IPS-NIHi11 (cell line): ENCODE results near the gene USP6.
"Not testable (repeated sequence)": the region's sequence is repeated elsewhere in the genome, so short reads cannot be mapped to it uniquely, and the experiment has no call there.

Experiments used
- DNase-seq: peaks from one replicate; pipeline ENCODE4 v3.0.0; 2012; ENCODE audit warnings: mixed read lengths, low spot score

USP6 gene

GRCh38 chr17:5194346-5194745 lies 78.5 kb downstream of the USP6 start:
- DNase-seq: no peak

DNA sequence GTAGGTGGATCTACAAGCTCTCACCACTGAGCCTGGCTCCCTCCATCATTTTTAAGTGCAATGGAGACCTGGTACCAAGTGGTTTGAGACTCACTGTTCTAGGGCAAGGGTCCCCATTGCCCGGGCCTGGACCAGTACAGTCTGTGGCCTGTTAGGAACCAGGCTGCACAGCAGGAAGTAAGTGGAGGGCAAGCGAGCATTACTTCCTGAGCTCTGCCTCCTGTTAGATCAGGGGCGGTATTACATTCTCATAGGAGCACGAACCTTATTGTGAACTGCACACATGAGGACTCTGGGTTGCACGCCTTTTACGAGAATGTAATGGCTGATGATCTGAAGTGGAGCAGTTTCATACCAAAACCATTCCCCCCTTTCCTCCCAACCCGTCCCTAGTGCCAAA lies 82.6 kb downstream of the USP6 start:
- no peak for DNase-seq

DNA sequence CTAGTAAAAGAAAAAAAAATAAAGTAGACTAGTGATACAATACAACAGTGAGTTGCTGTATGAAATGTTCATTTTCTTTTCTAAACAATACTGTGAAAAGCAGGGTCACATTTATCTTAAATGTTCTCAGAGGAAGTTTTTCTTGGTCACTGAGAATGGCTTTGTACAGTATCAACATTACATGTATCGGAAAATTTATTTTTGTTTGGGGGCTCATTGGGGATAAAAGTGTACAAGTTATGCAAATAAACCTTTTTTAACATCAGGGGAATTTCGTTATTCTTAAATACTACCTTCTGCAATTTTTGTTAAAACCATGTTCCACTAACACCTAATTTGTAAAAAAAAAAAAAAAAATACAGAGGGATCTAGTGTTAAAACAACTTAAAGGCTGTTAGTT lies 84.5 kb downstream of the USP6 start:
- no peak for DNase-seq

DNA sequence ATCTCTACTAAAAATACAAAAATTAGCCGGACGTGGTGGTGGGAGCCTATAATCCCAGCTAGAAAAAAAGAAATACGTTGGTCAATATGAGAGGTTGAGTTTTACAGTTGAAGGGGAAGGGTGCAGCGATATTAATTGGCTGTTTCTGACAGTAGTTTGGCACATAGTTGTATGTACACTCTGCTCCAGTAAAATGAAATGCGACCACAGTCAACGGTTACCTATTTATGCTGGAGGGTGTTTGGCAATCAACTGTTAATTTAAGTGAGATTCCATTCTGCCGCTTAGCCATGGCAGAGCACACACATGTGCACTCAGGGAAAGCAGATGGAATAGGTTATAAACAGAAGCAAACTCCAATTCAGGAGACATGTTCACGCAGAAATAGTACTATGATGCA lies 85.2 kb downstream of the USP6 start:
- DNase-seq: no peak

DNA sequence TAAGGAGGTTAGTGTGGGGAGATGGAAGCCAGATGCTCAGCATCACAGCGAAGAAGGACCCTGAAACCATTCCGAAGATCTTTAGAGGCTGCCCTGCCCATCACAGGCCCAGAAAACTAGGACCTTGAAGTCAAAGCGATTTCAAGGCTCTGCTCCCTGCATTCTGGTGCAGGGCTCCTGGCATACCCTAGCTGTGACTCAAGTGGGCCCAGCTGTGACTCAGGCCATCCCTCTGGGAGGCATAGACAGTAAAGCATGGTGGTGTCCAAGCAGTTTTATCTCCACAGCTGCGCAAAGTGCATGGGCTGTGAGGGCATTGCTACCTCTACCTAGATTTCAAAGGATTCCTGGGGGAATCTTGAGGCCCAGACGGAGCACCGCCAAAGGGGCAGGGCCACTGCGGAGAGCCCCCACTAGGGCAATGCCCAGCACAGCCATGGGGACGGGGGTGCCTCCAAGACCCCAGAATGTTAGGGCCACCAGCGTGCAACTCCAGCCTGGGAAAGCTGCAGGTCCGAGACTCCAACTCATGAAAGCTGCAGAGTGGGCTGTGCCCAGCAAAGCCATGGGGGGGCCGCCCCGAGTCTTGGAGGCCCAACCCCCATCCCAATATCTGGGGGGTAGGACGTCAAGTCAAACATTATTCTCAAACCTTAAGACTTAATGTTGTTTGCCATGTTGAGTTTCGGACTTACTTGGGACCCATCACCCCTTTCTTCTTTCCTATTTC lies 87.5 kb downstream of the USP6 start:
- DNase-seq: no peak

GRCh38 chr17:5203908-5204294 lies 88.1 kb downstream of the USP6 start:
- DNase-seq: no peak

GRCh38 chr17:5209396-5209795 lies 93.6 kb downstream of the USP6 start:
- no peak for DNase-seq

DNA sequence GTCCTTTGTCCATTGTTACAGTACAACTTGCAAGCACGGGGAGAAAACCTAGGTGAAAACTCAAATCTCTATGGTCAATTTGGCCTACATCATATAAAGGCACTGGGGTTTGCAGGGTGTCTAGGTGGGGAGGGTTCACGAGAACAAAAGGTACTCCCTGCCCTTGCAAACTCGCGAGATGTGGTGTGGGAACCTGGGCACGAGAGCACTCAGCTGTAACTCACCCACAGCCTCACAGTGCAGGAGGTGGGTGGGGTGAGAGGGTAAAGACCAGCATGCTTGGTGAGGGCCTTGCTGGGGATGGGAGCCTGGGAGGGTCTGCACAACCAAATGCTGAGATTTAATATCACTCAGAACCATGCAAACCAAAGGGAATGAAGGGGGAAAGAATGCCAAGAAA lies 94.3 kb downstream of the USP6 start:
- no peak for DNase-seq

DNA sequence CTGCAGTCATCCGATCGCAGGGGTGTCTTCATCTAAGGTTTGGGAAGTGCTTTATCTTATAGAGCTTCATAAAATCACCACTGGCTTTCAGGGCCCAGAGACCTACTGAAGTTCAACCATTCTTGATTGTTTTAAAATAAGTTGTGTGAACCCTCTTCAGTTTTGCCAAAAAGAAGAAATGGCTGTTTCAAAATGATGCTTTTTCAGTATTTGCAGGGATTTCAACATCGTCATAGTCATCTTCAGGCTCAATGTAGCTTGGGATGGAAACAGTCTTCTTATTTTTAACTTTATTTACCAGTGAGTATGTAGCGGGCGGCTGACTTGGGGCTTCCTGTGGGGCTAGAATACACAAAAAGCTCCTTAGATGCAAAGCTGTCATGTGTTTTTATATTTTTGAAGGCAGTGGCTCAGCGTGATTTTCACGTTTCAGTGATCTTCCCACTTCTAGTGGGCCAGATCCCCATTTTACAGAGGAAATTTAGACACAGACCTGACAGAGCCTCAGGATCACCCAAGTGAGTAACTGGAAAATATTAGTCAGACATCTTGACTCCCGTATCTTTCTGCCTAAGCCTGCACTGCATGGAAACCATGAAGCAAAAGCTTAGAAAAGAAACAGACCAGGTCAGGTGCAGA lies 94.9 kb downstream of the USP6 start:
- DNase-seq: no peak

DNA sequence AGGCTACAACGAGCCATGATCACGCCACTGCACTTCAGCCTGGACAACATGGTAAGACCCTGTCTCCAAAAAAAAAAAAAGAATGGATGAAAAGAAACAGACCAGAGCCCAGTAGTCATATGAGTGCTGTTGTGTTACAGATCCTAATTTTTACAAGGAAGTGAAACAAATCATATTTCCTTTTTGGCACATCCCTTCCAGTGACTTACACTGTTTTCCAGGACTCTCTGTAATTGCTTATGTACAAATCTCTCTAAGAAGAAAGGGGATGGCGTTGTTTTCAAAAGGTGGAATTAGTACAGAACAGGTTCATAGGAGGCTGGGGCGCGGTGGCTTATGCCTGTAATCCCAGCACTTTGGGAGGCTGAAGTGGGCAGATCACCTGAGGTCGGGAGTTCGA lies 95.6 kb downstream of the USP6 start:
- no peak for DNase-seq

GRCh38 chr17:5217562-5217961 lies 101.7 kb downstream of the USP6 start:
- not testable (repeated sequence) for DNase-seq

- no peak for DNase-seq
Observed at GRCh38 chr17:5219536-5219935, 103.7 kb downstream of the USP6 start.

DNA sequence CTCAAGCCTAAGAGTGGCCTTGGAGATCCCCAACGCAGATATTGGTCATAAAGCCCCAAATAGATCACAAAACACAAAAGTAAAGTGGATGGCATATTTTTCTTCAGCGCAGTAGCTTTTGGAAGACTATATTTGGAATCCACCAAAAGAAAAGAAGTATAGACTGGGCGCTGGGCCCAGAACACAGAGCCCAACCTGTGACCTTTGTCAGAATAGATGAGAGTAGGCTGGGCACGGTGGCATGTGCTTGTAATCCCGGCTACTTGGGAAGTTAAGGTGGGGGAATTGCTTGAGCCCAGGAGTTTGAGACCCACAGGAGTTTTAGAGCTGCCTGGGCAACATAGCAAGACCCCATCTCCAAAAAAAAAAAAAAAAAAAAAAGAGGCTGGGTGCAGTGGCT lies 104.2 kb downstream of the USP6 start:
- no peak for DNase-seq

DNA sequence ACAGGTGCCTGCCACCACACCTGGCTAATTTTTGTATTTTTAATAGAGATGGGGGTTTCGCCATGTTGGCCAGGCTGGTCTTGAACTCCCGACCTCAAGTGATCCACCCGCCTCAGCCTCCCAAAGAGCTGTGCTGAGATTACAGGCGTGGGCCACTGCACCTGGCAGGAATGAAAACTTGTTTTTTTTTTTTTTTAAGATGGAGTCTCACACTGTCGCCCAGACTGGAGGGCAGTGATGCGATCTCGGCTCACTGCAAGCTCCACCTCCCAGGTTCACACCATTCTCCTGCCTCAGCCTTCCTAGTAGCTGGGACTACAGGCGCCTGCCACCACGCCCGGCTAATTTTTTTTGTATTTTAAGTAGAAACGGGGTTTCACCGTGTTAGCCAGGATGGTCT lies 106.1 kb downstream of the USP6 start:
- not testable (repeated sequence) for DNase-seq
